HepG2 (cell line): ENCODE measurements around the gene VAMP8. TPM values are rescaled to one million over a fixed set of nuclear protein-coding genes. Genes with fewer than 3 reads are reported as not detected.

Source experiments
- CHD2 ChIP-seq: IDR thresholded peaks from 2 replicates; pipeline ENCODE4 v1.6.1; 2011; ENCODE audit warnings: low read depth, low read length, improper control_type of control experiment
- KLF12 ChIP-seq: sonication (generic); formaldehyde crosslinking; IDR thresholded peaks from 2 replicates; pipeline ENCODE4 v1.4.0; 2020; ENCODE audit warnings: missing genetic modification reagents, borderline replicate concordance
- MED13 ChIP-seq: sonication (generic); formaldehyde crosslinking; IDR thresholded peaks from 2 replicates; pipeline ENCODE4 v1.5.0; 2020; ENCODE audit warnings: missing genetic modification reagents
- NFYB ChIP-seq: sonication (generic); formaldehyde crosslinking; IDR thresholded peaks from 2 replicates; pipeline ENCODE4 v1.4.0; 2020; ENCODE audit warnings: missing genetic modification reagents
- SALL2 ChIP-seq: sonication (generic); formaldehyde crosslinking; IDR thresholded peaks from 2 replicates; pipeline ENCODE4 v1.8.1; 2023; ENCODE audit warnings: mild to moderate bottlenecking, missing genetic modification reagents, inconsistent platforms
- SP2 ChIP-seq: sonication (generic); formaldehyde crosslinking; IDR thresholded peaks from 2 replicates; pipeline ENCODE4 v1.5.1; 2020; ENCODE audit warnings: mild to moderate bottlenecking, missing genetic modification reagents
- TBL1XR1 ChIP-seq: fragments of 150-350 bp; IDR thresholded peaks from 2 replicates; pipeline ENCODE4 v1.6.1; 2014; ENCODE audit warnings: borderline replicate concordance, low read length; ENCODE audit not compliant: partially characterized antibody
- TEAD3 ChIP-seq: optimal IDR thresholded peaks from 2 replicates; pipeline ENCODE3; 2016; ENCODE audit warnings: borderline replicate concordance
- ZNF235 ChIP-seq: sonication (generic); formaldehyde crosslinking; IDR thresholded peaks from 2 replicates; pipeline ENCODE4 v1.8.1; 2023; ENCODE audit warnings: mild to moderate bottlenecking, missing genetic modification reagents, borderline replicate concordance
- ZNF282 ChIP-seq: fragments of 450-650 bp; IDR thresholded peaks from 2 replicates; pipeline ENCODE4 v1.6.1; 2018; ENCODE audit not compliant: partially characterized antibody
- ZNF577 ChIP-seq: sonication (generic); formaldehyde crosslinking; IDR thresholded peaks from 2 replicates; pipeline ENCODE4 v1.4.0; 2020; ENCODE audit warnings: mild to moderate bottlenecking, low read depth, missing genetic modification reagents, borderline replicate concordance
- ZNF841 ChIP-seq: sonication (generic); formaldehyde crosslinking; IDR thresholded peaks from 2 replicates; pipeline ENCODE4 v1.8.1; 2023; ENCODE audit warnings: missing genetic modification reagents, borderline replicate concordance
- ZSCAN22 ChIP-seq: sonication (generic); formaldehyde crosslinking; IDR thresholded peaks from 2 replicates; pipeline ENCODE4 v1.4.0; 2020; ENCODE audit warnings: mild to moderate bottlenecking, missing genetic modification reagents
- polyA plus RNA-seq, 8 experiments: library from polyadenylated mRNA; depleted of rRNA in 3 of 8; stranded (reverse) in 7 of 8; unstranded in 1 of 8; fragments of >200 nt; fragmentation: Illumina TruSeq in 4 of 8; extraction: Trizol in 4 of 8; gene quantifications; 2 replicates each; pipeline versions ENCODE4 v1.2.1 to v1.2.3, GENCODE V29; 2011 to 2016; ENCODE audit warnings: low read depth in 4 of 8, missing spikeins in 1 of 8, mixed read lengths in 1 of 8; ENCODE audit not compliant: insufficient read depth in 1 of 8
- total RNA-seq, 5 experiments: library from RNA; depleted of rRNA; stranded (reverse); fragments of >200 nt; fragmentation: Illumina TruSeq; extraction: Trizol; gene quantifications; 2 replicates each; pipeline ENCODE4 v1.2.3, GENCODE V29; 2016; ENCODE audit warnings: low read depth in 1 of 5
- TF ChIP-seq, protein P1 (sequence below): sonication (generic); formaldehyde crosslinking; IDR thresholded peaks from 2 replicates; pipeline ENCODE4 v1.4.0; 2020; ENCODE audit warnings: missing genetic modification reagents
- TF ChIP-seq, protein P2 (sequence below), 2 experiments: sonication (generic) in 1 of 2; formaldehyde crosslinking in 1 of 2; IDR thresholded peaks; 2 replicates each; pipeline versions ENCODE4 v1.6.1 to v1.9.0; 2014 to 2022; ENCODE audit warnings: antibody characterized with exemption in 1 of 2, borderline replicate concordance in 1 of 2, inconsistent platforms in 1 of 2, low read depth in 1 of 2, missing genetic modification reagents in 1 of 2
- TF ChIP-seq, protein P3 (sequence below): sonication (generic); formaldehyde crosslinking; conservative IDR thresholded peaks from 2 replicates; pipeline ENCODE4 v1.5.0; 2020; ENCODE audit warnings: missing genetic modification reagents
- TF ChIP-seq, protein P4 (sequence below): sonication (generic); formaldehyde crosslinking; IDR thresholded peaks from 2 replicates; pipeline ENCODE4 v1.8.0; 2022; ENCODE audit warnings: missing genetic modification reagents, low read depth, mild to moderate bottlenecking, borderline replicate concordance

Gene VAMP8
- total and polyA plus RNA-seq, 2 of the 13 experiments (the other 11 are each of a cell fraction or from before 2014, with no cell fraction given), result 83.3 to 157 TPM

DNA sequence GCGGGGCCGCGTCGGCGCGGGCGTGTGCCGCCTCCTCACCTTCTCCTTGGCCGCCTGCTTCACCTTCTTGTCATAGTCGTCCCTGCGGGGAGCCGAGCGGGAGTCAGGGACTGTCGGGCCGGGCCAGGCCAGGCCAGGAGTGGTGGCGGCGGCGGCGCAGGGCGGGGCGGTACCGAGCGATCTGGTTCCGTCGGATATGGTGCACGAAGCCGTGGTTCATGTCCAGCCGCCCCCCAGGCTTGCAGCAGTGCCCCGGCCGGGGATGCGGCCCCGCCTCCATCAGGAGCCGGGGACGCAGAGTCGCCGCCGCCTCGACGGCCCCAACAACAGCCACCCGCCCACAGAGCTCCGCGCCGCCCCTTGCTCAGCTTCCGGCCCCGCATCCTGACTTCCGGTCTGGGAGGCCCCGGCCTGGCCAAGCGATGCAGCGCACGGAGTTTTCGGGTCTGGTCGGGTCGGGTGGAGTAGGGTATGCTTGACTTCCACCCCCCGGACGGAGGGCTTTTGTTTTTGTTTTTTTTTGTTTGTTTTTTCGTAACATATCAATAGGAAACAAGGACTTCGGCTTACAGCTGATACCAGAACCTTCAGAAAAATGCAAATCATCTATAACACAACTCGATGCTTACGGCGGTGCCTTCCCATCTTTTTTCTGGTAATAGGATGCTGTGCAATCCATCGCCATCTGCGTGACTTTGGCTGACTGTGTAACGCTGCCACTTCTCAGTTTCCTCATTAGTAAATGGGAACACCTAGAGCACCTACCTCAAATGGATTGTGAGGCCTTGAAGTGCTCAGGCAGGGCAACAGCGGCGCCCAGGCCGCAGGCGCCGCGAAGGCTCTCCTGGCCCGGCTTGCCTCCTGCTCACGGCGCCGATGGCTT lies 34.6 kb downstream of the VAMP8 start, which contains the start of gene C2orf68 (continued):
- TF ChIP-seq KLF12 (CRISPR knock-in tag) (no peak; the same call in 1 of the 2 replicates), NFYB (CRISPR knock-in tag) (peak; percentile 25), MED13 (CRISPR knock-in tag) (no peak; the same call in 1 of the 2 replicates), ZNF577 (no peak), ZNF841 (no peak), SP2 (CRISPR knock-in tag) (peak; percentile 54; the same call in 1 of the 2 replicates), CHD2 (no peak), ZSCAN22 (CRISPR knock-in tag) (no peak), ZNF282 (no peak), TBL1XR1 (no peak), ZNF235 (CRISPR knock-in tag) (peak; percentile 95; the same call in 1 of the 2 replicates), SALL2 (CRISPR knock-in tag) (peak; percentile 25; the same call in 1 of the 2 replicates), TEAD3 (peak; percentile 57)
- TF ChIP-seq, protein P1, sequence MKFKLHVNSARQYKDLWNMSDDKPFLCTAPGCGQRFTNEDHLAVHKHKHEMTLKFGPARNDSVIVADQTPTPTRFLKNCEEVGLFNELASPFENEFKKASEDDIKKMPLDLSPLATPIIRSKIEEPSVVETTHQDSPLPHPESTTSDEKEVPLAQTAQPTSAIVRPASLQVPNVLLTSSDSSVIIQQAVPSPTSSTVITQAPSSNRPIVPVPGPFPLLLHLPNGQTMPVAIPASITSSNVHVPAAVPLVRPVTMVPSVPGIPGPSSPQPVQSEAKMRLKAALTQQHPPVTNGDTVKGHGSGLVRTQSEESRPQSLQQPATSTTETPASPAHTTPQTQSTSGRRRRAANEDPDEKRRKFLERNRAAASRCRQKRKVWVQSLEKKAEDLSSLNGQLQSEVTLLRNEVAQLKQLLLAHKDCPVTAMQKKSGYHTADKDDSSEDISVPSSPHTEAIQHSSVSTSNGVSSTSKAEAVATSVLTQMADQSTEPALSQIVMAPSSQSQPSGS (CRISPR knock-in tag), result no peak; the same call in 1 of the 2 replicates
- TF ChIP-seq, protein P2, sequence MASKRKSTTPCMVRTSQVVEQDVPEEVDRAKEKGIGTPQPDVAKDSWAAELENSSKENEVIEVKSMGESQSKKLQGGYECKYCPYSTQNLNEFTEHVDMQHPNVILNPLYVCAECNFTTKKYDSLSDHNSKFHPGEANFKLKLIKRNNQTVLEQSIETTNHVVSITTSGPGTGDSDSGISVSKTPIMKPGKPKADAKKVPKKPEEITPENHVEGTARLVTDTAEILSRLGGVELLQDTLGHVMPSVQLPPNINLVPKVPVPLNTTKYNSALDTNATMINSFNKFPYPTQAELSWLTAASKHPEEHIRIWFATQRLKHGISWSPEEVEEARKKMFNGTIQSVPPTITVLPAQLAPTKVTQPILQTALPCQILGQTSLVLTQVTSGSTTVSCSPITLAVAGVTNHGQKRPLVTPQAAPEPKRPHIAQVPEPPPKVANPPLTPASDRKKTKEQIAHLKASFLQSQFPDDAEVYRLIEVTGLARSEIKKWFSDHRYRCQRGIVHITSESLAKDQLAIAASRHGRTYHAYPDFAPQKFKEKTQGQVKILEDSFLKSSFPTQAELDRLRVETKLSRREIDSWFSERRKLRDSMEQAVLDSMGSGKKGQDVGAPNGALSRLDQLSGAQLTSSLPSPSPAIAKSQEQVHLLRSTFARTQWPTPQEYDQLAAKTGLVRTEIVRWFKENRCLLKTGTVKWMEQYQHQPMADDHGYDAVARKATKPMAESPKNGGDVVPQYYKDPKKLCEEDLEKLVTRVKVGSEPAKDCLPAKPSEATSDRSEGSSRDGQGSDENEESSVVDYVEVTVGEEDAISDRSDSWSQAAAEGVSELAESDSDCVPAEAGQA (IDR thresholded peaks at IDR 0.05; ENCODE audit: low read depth), result peak; percentile 76
- TF ChIP-seq, protein P2 (CRISPR knock-in tag; IDR thresholded peaks at IDR 0.05; ENCODE audit: borderline replicate concordance), result no peak
- TF ChIP-seq, protein P3, sequence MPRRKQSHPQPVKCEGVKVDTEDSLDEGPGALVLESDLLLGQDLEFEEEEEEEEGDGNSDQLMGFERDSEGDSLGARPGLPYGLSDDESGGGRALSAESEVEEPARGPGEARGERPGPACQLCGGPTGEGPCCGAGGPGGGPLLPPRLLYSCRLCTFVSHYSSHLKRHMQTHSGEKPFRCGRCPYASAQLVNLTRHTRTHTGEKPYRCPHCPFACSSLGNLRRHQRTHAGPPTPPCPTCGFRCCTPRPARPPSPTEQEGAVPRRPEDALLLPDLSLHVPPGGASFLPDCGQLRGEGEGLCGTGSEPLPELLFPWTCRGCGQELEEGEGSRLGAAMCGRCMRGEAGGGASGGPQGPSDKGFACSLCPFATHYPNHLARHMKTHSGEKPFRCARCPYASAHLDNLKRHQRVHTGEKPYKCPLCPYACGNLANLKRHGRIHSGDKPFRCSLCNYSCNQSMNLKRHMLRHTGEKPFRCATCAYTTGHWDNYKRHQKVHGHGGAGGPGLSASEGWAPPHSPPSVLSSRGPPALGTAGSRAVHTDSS (CRISPR knock-in tag), result no peak
- TF ChIP-seq, protein P4, sequence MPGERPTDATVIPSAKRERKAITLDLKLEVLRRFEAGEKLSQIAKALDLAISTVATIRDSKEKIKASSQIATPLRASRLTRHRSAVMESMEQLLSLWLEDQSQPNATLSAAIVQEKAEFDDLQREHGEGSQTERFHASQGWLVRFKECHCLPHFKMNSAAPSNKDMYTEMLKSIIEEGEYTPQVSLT (CRISPR knock-in tag), result peak; percentile 81; the same call in 1 of the 2 replicates
